Caco-2 (cell line): ENCODE measurements around the gene RNF144B. TPM values are rescaled to one million over a fixed set of nuclear protein-coding genes. Genes with fewer than 3 reads are reported as not detected.

Experiments
- BruUV-seq: library from RNA; stranded (reverse); fragments of 400-500 nt; replicated peaks from 2 replicates; lab custom pipeline; 2021; lab: Mats Ljungman, UMichigan
- CTCF ChIA-PET: fragments of 300-600 bp; sonication (Branson Sonifier 250); formaldehyde crosslinking; loops from one replicate; lab custom pipeline; 2022; ENCODE audit warnings: antibody characterized with exemption; lab: Charles Lee
- POLR2A ChIA-PET: fragments of 300-600 bp; sonication (Branson Sonifier 250); formaldehyde crosslinking; loops from one replicate; lab custom pipeline; 2022; ENCODE audit warnings: antibody characterized with exemption; lab: Charles Lee
- DNase-seq, 2 experiments: peaks; one replicate each; pipeline versions ENCODE4 v3.0.0 to v3.0.0-alpha.2; 2020 to 2022
- H3K27me3 ChIP-seq: replicated peaks from 2 replicates; pipeline ENCODE4 v1.6.0; 2011; ENCODE audit warnings: low read length; ENCODE audit not compliant: control insufficient read depth, insufficient read depth
- H3K36me3 ChIP-seq: 2 replicates; pipeline ENCODE4 v1.5.1; 2011; ENCODE audit warnings: low read length; ENCODE audit not compliant: control insufficient read depth, insufficient read depth
- H3K4me1 ChIP-seq: fragments of 250-450 bp; sonication (Bioruptor Pico); 2 replicates; pipeline ENCODE4 v1.5.1; 2020; ENCODE audit warnings: mild to moderate bottlenecking
- H3K4me3 ChIP-seq: 2 replicates; pipeline ENCODE4 v1.5.1; 2011; ENCODE audit warnings: low read depth, mild to moderate bottlenecking, control low read depth, low read length
- H3K9me3 ChIP-seq: fragments of 250-450 bp; sonication (Bioruptor Pico); 2 replicates; pipeline ENCODE4 v1.5.1; 2020; ENCODE audit warnings: mild to moderate bottlenecking, moderate library complexity
- H3K27ac Mint-ChIP-seq: one replicate; pipeline ENCODE4 v1.8.0; 2022; ENCODE audit warnings: mixed read lengths; ENCODE audit not compliant: unreplicated experiment
- H3K27me3 Mint-ChIP-seq: one replicate; pipeline ENCODE4 v1.8.0; 2022; ENCODE audit warnings: mixed read lengths; ENCODE audit not compliant: insufficient read depth, unreplicated experiment
- H3K36me3 Mint-ChIP-seq: one replicate; pipeline ENCODE4 v1.8.0; 2022; ENCODE audit warnings: mild to moderate bottlenecking, mixed read lengths; ENCODE audit not compliant: insufficient read depth, unreplicated experiment
- H3K4me1 Mint-ChIP-seq: one replicate; pipeline ENCODE4 v1.8.0; 2022; ENCODE audit warnings: low read depth, mixed read lengths; ENCODE audit not compliant: unreplicated experiment
- H3K4me3 Mint-ChIP-seq: one replicate; pipeline ENCODE4 v1.8.0; 2022; ENCODE audit warnings: mild to moderate bottlenecking, moderate library complexity, mixed read lengths; ENCODE audit not compliant: unreplicated experiment
- H3K9me3 Mint-ChIP-seq: one replicate; pipeline ENCODE4 v1.8.0; 2022; ENCODE audit warnings: mixed read lengths; ENCODE audit not compliant: unreplicated experiment
- intact Hi-C: fragments of 100-400 bp; cut with micrococcal nuclease; formaldehyde crosslinking; loops from one replicate; pipeline ENCODE4 v1.10.0; 2022; ENCODE audit not compliant: unreplicated experiment
- total RNA-seq: library from RNA; stranded (reverse); gene quantifications from 2 replicates; pipeline ENCODE4 v1.2.3, GENCODE V29; 2022
- TF ChIP-seq, protein P1 (sequence below), 2 experiments: fragments of 200-600 bp in 1 of 2; IDR thresholded peaks; 1 replicate in 1 of 2; 2 replicates in 1 of 2; pipeline versions ENCODE4 v1.5.1 to v1.8.0; 2011 to 2022; ENCODE audit warnings: antibody characterized with exemption in 1 of 2, control low read depth in 1 of 2, inconsistent platforms in 1 of 2, low read depth in 1 of 2, low read length in 1 of 2, mild to moderate bottlenecking in 1 of 2, moderate library complexity in 1 of 2; ENCODE audit not compliant: insufficient read depth in 1 of 2, severe bottlenecking in 1 of 2, unreplicated experiment in 1 of 2

Gene RNF144B
- total RNA-seq, 1 experiment from 2014 or later: 0.39 TPM

DNA sequence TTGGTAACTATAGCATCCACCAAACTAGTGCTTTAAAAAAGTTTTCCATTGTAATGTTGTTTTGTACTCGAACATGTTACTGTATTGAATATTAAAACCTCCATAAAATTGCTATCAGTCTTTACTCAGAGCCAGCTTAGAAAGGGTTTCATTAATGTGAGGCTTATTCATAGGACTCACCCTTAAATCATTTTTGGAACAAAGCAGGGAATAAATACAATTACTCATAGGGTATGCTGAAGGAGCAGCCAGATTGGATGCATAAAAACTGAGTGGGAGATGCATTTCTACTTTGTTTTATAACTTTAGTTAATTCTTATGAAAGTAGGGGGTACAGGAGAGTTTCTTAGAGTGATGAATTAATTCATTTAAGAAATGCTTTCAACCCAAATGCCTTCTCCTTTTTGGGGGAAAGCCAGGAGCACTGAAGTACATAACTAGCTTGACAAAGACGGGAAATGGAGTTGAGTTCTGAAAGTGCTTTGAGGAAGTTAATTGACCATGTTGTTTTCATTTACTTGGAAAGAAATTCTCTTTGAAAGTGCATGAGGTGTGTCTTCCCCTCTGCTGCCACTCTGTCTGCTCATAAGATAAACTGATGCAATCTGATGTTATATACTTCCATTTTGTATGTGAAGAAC, 90.3 kb downstream of the RNF144B start:
- H3K27me3 ChIP-seq: no peaks in the 10 kb centered on the region
- Mint-ChIP-seq H3K27me3 (peaks cover 12% of the 10 kb centered on the region), H3K36me3 (no peaks in the 10 kb centered on the region), H3K9me3 (no peaks in the 10 kb centered on the region), H3K4me3 (no peak overlapping the region), H3K4me1 (no peaks in the 10 kb centered on the region), H3K27ac (no peak overlapping the region)
- H3K9me3 ChIP-seq: no peaks in the 10 kb centered on the region
- TF ChIP-seq, protein P1, sequence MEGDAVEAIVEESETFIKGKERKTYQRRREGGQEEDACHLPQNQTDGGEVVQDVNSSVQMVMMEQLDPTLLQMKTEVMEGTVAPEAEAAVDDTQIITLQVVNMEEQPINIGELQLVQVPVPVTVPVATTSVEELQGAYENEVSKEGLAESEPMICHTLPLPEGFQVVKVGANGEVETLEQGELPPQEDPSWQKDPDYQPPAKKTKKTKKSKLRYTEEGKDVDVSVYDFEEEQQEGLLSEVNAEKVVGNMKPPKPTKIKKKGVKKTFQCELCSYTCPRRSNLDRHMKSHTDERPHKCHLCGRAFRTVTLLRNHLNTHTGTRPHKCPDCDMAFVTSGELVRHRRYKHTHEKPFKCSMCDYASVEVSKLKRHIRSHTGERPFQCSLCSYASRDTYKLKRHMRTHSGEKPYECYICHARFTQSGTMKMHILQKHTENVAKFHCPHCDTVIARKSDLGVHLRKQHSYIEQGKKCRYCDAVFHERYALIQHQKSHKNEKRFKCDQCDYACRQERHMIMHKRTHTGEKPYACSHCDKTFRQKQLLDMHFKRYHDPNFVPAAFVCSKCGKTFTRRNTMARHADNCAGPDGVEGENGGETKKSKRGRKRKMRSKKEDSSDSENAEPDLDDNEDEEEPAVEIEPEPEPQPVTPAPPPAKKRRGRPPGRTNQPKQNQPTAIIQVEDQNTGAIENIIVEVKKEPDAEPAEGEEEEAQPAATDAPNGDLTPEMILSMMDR (IDR thresholded peaks at IDR 0.05; ENCODE audit: insufficient read depth in 1 of 2, low read depth in 1 of 2, low read length in 1 of 2, severe bottlenecking in 1 of 2, unreplicated experiment in 1 of 2): no peak
- CTCF ChIA-PET: no interaction called here
- H3K36me3 ChIP-seq: no peaks in the 10 kb centered on the region
- POLR2A ChIA-PET: no interaction called here
- no TSS peak for BruUV-seq
- DNase-seq: no peak
- H3K4me1 ChIP-seq: no peaks in the 10 kb centered on the region
- intact Hi-C loops: no loop called here
- H3K4me3 ChIP-seq: no peak overlapping the region

DNA sequence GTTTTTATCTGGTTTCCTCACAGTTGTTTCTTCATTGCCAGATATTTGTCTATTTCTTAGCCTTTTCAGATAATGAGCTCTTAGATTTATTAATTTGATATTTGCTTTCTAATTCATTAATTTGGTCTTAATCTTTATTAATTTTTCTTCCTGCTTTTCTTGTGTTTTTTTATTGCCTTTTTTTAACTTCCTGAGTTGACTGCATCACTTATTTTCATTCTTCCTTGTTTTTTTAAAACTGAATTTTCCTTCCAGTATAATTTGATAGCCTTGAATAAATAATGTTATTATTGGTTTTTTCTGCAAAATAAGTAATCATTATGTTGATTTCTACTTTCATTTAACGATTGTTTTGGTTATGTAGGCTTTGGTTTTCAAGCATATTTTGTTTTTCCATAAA, 91.5 kb downstream of the RNF144B start:
- H3K27me3 Mint-ChIP-seq: peaks cover 17% of the 10 kb centered on the region
- ChIA-PET POLR2A (no interaction called here), CTCF (no interaction called here)
- H3K36me3 Mint-ChIP-seq: no peaks in the 10 kb centered on the region
- Histone ChIP-seq H3K4me1 (no peaks in the 10 kb centered on the region), H3K36me3 (no peaks in the 10 kb centered on the region), H3K4me3 (no peak overlapping the region), H3K9me3 (no peaks in the 10 kb centered on the region), H3K27me3 (no peaks in the 10 kb centered on the region)
- H3K9me3 Mint-ChIP-seq: no peaks in the 10 kb centered on the region
- BruUV-seq: no TSS peak
- DNase-seq: no peak
- TF ChIP-seq, protein P1 (IDR thresholded peaks at IDR 0.05; ENCODE audit: insufficient read depth in 1 of 2, low read depth in 1 of 2, low read length in 1 of 2, severe bottlenecking in 1 of 2, unreplicated experiment in 1 of 2): no peak
- no peaks in the 10 kb centered on the region for H3K4me1 Mint-ChIP-seq
- H3K4me3 Mint-ChIP-seq: no peak overlapping the region
- intact Hi-C loops: no loop called here
- H3K27ac Mint-ChIP-seq: no peak overlapping the region

DNA sequence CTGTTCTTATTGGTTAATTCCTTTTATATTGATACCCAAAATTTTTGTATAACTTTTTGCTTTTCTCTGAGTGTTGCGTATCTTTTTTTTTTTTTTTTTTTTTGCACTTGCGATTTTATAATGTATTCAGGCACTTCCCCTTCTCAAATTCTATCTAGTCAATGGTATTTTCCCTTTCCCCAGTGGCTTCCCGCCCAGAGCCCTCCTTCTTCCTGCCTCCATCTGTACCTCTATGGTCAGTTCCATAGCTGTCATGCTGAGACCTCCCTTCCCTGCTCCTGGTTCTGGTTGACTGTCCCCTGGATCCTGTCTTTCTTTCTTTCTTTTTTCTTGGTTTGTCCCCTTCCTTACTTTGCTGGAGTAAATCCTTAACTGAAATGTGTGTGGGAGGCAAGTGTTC, 94.7 kb downstream of the RNF144B start:
- TF ChIP-seq, protein P1 (IDR thresholded peaks at IDR 0.05; ENCODE audit: insufficient read depth in 1 of 2, low read depth in 1 of 2, low read length in 1 of 2, severe bottlenecking in 1 of 2, unreplicated experiment in 1 of 2): no peak
- CTCF ChIA-PET: no interaction called here

More for the DNA sequence above, 94.7 kb downstream of the RNF144B start:
- H3K4me3 Mint-ChIP-seq: no peak overlapping the region
- intact Hi-C loops: no loop called here
- BruUV-seq: no TSS peak
- Histone ChIP-seq H3K4me3 (no peak overlapping the region), H3K36me3 (no peaks in the 10 kb centered on the region), H3K4me1 (no peaks in the 10 kb centered on the region), H3K9me3 (no peaks in the 10 kb centered on the region), H3K27me3 (no peaks in the 10 kb centered on the region)
- peaks cover 14% of the 10 kb centered on the region for H3K27me3 Mint-ChIP-seq
- H3K9me3 Mint-ChIP-seq: no peaks in the 10 kb centered on the region
- H3K36me3 Mint-ChIP-seq: no peaks in the 10 kb centered on the region
- H3K4me1 Mint-ChIP-seq: no peaks in the 10 kb centered on the region
- no peak for DNase-seq
- POLR2A ChIA-PET: no interaction called here
- no peak overlapping the region for H3K27ac Mint-ChIP-seq
